GM21423 (cell line): ENCODE results near the gene CNTNAP2.

Experiments
- ATAC-seq: cut with Tn5 transposase; IDR thresholded peaks from one replicate; pipeline ENCODE4 v1.9.1; 2021; ENCODE audit warnings: mild to moderate bottlenecking, moderate library complexity; ENCODE audit not compliant: unreplicated experiment

CNTNAP2 gene

GRCh38 chr7:147432079-147432478 lies 1315.5 kb downstream of the CNTNAP2 start:
- no peak for ATAC-seq

GRCh38 chr7:147432576-147432975 lies 1316.0 kb downstream of the CNTNAP2 start:
- no peak for ATAC-seq

DNA sequence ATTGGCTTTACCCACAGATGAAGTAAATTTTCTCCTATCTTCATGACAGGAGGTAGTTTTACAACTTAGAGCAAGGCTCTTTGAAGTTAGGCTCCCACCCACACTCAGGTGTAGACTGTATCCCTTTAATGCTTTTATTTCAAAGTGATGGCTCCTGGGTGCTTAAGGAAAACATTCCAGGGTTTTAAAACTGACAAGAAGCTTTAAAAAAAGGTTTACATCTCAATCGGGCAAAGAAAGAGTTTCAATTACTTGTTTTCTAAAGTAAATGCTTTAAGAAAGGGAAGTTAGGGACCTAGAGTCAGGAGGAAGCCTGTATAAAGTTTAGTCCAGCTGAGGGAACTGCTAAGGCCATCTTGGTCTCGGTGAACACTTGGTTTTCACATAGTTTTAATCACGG lies 1320.1 kb downstream of the CNTNAP2 start:
- ATAC-seq = no peak

DNA sequence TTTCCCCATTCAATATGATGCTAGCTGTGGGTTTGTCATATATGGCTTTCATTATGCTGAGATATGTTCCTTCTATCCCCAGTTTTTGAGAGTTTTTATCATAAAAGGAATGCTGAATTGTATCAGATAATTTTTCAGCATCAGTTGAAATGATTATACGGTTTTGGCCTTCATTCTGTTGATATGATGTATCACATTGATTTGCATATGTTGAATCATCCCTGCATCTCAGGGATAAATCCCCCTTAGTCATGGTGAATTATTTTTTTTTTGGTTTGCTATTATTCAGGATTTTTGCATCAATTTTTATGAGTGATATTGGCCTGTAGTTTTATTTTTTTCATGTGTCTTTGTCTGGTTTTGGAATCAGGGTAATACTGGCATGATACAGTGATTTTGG lies 1321.6 kb downstream of the CNTNAP2 start:
- no peak for ATAC-seq

DNA sequence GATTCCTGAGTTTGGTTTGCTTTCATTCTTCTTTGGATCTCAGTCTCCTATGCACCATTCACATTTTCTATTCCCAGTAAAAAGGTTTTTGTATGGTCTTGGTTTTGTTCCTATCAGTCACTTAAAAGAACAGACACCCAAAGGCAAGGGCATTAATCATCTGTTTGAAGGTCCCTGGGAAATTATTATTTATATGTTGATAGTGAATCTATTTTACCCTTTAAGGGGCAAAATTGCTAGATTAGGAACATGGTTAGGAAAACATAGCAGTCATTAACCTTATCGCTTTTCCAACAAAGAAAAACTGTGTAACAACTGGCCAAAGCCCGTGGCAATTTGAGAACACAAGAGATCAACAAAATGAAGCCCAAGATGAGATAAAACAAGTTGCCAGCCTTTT lies 1327.3 kb downstream of the CNTNAP2 start:
- ATAC-seq = no peak

DNA sequence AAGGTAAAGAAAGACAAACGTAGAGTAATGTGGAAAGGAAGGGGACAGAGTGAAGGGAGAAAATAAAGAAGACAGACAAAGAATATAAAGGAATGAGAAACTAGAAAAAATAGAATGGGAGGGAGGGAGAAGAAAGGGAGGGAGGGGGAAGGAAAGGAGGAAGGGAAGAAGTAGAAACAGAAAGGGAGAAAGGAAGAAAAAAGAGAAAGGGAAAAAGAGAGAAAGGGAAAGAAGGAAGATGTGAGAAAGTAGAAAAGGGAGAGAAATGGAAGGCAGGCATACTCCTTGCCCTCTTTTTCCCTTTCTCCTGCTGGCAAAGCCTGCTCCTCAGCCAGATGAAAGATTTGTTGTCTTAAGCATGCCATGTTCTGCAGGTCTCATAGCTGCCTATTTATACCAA lies 1336.2 kb downstream of the CNTNAP2 start:
- no peak for ATAC-seq

- ATAC-seq = no peak
These were observed 1348.6 kb downstream of the CNTNAP2 start for GRCh38 chr7:147465223-147465622.

DNA sequence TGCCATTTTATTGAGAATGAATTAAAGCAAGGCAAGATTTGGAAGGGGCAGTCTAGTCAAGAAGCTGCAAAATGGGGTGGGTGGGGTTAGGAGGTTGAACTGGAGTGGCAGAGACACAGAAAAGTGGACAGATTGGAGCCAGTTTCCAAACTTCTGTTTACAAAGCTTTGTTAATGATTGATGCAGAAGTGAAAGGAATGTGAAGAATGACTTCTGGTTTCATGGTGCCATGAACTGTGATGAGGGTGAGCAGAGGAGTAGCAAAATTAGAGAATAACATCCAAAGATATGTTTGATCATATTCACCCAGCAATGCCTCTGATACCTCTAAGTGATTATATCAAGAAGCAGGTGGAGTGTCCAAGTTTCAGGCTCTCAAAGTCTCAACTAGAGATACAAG lies 1356.0 kb downstream of the CNTNAP2 start:
- no peak for ATAC-seq

GRCh38 chr7:147474862-147475261 lies 1358.3 kb downstream of the CNTNAP2 start:
- no peak for ATAC-seq

- ATAC-seq = no peak
These were observed 1360.9 kb downstream of the CNTNAP2 start for GRCh38 chr7:147477526-147477925.

DNA sequence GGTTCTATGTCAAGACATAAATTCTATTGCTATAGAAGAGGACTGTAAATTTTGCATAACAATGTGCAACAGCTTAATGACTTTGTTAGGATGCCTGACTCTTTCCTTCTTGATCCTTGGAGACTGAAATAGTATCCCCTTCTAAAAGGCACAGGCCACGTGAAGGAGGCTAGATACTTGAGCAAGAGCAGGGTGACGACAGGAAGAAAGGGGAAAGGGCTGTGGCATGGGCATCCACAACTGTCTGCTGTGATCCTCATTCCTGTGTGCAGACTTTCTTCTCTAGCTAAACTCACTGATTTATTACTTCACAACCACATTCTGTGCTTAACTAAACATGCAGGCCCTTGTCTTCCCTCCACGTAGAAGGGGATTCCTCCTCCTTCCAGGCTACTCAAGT lies 1362.2 kb downstream of the CNTNAP2 start:
- ATAC-seq = no peak

DNA sequence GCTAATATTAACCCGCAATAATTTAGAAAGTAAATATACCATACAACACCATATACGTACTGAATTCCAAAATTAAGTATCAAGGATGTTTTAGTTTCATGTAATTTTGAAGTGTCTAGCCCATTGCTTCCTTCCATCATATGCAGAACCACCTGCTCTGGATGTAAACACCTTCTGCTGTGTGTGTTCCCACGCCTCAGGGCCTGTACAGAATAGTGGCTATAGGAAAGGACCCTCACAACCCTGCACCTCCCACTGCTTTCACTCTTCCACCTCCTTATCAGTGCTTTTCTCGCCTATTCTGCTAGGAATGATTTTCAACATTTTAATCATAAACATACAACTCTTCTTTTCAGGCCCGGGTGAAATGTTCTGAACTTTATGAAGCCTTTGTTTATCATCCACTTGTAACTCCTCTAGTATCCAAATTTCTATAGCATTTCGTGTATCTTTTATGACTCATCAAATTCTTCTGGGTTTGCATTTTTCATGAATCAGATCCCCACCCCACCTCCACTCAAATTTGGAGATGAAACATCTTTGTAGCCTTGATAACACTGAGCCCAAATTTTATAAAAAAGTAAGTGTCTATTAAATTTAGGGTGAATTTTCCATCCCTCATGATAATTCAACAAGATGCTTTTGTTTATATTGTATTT lies 1367.2 kb downstream of the CNTNAP2 start:
- no peak for ATAC-seq

DNA sequence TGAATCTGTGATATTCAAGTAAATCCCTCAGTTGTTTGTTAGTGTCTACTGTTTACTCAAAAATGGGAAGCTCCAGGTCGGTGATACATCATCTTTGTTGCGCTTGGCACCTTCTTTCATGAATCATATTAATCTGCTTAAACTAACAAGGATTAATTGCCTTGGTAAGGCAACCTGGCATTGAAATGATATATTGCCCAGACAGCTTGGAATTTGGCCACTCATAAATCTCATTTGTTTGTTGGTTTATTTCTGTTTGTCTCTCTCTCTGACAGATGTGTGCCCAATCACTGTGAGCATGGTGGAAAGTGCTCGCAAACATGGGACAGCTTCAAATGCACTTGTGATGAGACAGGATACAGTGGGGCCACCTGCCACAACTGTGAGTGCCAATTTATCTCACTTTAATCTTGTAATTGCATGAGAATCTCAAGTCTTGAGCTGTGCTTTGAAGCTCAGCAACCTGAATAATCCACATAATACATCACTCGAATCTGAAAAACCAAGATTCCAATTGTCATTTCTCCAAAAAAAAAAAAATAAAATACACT lies 1369.1 kb downstream of the CNTNAP2 start:
- no peak for ATAC-seq

- ATAC-seq = no peak
These were observed 1376.0 kb downstream of the CNTNAP2 start for GRCh38 chr7:147492606-147493005.

DNA sequence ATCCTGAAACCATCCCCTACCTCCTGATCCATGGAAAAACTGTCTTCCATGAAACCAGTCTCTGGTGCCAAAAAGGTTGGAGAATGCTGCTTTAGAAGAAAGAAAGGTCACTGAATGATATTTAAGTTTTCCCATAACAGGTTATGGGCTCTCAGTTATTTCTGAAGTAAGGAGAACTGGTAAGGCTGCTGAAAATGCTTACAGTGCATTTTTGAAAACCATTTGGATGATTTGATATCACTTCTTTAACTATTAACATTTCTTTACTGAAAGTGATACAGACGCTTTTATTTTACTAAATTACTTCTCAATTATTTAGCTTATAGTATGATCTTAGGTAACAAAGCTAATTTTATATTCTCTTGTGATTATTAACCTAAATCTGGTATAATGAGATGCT lies 1379.6 kb downstream of the CNTNAP2 start:
- no peak for ATAC-seq

GRCh38 chr7:147497246-147497645 lies 1380.6 kb downstream of the CNTNAP2 start:
- no peak for ATAC-seq

- ATAC-seq = no peak
These were observed 1381.5 kb downstream of the CNTNAP2 start for GRCh38 chr7:147498081-147498480.

DNA sequence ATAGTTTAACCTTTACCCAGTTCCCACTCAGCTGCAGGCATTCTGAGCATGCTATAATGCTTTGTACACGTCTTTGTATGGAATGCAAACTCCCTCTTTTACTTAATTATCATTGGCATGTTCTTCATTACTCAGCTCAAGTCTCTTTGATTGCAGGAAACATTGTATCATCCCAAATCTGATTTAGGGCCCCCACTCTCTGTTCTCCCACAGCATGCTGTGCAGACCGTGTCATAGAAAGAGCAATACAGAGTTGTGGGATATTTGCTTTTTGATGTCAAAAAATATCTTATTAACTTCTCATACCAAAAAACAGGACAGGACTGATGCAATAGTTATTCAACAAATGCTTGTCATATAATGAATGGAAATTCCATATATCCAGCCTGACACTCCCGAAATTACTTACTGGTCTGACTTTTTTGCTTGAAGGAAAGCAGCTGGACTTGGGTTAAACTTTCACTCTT lies 1392.5 kb downstream of the CNTNAP2 start:
- no peak for ATAC-seq

DNA sequence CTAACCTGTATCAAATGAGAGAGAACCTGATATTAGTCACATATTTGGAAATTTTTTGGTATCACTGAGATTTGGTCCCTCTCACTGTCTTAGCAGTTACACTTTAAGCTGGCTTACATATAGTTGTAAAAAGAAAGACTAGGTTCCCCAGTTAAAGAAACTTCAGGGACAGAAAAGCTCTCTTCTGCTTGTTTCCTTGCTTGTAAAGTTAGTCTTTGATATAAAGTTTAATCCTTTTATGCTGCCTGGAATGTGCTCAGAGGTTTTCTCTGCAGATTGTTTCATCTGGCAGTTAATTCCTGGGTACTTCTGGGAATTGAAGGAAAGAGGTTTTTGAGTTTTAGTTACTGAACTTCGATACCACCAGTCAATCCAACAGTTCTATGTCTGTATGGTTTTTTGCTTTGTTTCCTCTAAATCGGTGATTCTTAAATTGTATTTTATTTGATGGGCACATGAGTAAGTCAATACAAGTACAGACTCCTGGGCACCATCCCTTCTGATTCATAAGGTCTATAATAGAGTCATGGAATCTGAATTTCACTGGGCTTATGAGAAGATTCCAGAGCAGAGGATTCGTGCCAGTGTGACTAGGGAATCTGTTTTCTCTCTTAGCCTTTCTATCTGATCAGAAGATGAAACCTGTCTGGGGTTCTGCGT lies 1393.1 kb downstream of the CNTNAP2 start:
- no peak for ATAC-seq

- ATAC-seq = no peak
These were observed 1393.6 kb downstream of the CNTNAP2 start for GRCh38 chr7:147510201-147510542.

DNA sequence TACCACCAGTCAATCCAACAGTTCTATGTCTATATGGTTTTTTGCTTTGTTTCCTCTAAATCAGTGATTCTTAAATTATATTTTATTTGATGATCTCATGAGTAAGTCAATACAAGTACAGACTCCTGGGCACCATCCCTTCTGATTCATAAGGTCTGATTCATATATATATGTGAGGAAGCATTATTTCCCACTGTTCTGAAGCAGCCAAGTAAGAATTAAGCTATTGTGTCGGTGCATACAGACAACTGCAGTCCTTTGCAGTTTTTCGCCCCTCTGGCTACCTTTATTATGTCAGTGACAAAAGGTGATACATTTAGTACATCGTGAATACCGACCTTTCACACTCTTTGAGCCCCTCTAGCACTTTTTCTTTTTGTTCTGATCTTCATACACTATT lies 1394.3 kb downstream of the CNTNAP2 start:
- no peak for ATAC-seq

DNA sequence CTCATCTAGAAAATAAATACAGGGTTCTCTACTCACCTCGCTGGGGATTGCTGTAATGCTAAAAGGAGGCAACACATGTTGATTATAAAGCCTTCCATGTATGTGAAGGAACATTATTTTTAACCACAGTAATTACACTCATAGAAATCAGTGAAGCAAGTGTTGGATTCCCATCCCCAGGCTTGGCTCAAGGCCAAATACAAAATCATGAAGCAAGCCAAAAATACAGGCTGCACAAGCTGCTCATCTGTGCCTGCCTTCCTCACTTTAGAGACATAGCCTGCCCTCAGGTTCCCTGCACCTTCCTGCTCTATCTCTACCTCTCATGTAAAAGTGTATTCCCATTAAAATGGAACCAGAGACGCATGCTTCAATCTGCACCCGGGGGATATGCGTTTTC lies 1396.8 kb downstream of the CNTNAP2 start:
- no peak for ATAC-seq

DNA sequence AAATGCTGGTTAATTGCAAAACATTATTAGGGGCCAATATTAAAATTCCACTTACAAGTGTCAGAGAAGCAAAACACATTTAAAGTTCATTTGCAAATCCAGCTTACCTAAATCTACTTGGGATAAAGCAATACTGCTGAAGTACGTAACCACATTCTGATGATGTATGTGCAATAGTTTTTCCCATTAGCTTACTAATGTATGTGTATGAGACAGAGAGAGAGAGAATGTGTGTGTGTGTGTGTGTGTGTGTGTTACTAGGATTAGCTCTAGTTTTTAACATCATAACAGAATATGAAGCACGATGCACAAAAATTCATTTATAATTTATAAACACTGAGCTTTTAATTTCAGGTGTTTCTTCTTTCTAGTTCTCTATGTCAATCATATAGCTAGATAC lies 1399.8 kb downstream of the CNTNAP2 start:
- ATAC-seq = no peak
